ENCODE data around the gene TTLL9.

Gene TTLL9

DNA sequence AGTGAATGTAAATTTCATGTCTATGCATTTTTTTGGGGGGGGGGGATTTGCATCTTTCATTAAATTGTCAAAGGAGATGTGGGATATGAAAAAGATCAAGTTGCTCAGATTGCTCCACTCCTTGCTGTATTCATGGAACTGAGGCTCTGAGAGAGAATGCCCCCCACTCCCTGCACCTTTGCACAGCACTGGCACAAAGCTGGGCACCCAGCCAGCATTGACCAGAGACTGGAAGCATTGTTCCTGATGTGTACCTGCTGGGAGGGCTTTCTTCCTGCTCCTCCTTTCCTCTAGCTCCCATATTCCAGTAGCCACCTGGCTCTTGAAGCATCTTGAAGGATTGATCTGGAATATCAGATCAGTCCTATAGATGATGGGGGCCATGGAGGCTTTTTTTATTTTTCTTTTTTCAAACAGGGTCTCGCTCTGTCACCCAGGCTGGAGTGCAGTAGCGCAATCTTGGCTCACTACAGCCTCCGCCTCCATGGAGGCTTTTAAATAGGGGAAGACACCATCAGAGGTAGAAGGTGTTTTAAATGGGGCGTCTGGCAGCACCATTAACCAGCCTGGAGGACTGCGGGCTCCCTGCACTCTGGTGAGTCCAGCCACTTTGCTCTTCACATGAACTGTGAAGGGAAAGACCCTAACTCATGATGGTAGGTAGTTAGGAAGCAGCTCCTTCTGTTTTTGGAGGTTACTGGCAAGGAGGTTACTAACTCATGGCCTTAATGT is 11.0 kb upstream of the TTLL9 start:
- no peak for DNase-seq (ENCODE audit: low read depth)

DNA sequence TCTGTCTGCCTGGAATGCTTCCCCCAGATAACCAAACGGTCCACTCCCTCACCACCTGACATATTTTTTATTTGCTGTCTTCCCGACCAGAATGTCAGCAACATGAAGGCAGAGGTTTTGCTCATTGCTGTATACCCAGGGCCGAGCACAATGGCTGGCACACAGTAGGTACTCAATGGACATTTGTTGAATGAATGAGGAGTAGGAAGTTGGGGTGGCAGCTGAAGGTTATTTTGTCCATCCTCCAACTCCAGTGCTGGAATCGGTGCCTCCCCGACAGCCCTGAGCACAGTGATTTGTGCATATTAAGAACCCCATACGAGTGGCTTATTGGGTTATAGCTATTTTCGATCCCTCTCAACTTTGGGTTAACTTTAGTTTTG is 10.4 kb upstream of the TTLL9 start:
- DNase-seq (ENCODE audit: low read depth) = no peak

DNA sequence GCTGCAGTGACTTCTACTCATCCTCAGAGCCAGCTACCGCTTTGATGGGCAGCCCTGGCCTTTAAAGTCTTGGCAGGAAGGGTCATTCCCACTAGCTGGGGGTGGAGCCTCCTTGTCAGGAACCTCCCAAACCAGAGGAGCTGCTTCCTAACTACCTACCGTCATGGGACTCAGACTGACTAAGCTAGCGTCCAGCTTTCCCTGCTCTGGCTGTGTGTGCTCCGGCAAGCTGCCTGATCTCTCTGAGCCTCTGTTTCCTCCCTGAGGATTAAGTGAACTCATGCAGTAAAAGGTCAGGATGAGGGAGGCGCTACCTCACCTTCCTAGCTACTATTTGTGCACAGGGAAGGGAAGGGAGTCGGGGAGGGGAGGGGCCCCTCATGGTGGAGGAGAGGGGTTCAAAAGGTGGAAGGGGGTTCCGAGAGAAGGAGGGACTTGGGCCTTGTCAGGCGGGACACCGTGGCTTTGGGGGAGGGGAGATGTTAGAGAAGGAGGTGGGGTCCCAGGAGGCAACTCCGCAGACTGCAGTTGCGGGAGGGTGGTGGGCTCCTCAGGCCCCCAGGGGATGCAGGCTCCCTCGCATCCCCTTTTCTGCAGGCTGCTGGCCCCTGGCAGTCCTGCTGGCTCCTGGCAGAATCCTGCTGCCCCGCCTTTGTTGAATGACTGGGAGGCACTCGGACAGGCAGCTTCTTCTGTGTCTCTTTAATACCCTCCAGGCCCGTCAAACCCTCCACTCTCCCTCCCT is 9.9 kb upstream of the TTLL9 start:
- DNase-seq (ENCODE audit: low read depth) = no peak

DNA sequence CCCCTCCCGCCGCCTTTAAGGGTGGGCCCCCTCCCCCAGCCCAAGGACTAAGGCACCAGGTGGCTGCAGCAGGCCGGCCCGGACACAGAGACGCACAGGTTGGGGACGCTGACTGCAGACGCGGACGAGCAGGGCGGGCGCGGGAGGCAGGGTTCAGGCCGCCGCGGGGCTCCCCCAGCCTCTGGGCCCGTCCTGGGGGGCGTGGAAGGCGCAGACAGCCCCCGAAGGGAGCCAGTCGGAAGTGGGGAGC is 9.4 kb upstream of the TTLL9 start:
- DNase-seq (ENCODE audit: low read depth) = no peak

DNA sequence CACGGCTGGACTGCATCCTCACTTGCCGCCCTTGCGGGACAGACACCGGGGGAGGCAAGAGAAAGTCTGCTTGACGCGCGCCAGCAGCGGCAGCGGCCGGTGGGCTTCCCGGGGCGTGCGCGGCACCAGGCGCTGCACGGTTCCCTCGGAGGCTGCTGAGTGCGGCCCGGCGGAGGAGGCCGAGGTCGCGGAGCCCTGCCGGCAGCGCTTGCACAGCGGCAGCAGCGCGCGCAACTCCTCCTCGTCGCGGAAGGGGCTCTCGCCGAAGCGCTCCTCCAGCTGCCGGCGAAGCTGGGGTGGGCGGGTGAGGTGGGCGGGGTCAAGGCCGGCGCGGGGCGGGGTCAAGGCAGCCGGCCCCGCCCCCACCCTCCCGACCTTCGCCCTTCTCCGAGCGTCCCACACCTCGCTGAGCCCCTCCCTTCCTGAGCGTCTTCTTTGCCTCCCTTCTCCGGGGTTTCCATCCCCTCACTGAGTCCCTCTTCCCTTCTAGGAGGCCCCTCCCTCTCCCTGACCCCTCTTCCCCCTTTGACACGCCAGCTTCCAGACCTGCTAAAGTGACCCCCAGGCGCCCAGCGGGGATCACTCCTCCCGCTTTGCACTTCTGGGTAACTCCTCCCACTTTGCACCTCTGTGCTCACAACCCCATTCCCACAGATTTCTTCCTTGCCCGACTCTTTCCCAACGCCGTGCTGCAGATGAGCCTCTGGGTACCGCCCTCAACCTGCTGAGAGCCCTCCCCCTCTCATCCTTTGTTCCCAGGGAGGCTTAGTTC is 8.9 kb upstream of the TTLL9 start:
- peak; percentile 48 for DNase-seq (ENCODE audit: low read depth)

DNA sequence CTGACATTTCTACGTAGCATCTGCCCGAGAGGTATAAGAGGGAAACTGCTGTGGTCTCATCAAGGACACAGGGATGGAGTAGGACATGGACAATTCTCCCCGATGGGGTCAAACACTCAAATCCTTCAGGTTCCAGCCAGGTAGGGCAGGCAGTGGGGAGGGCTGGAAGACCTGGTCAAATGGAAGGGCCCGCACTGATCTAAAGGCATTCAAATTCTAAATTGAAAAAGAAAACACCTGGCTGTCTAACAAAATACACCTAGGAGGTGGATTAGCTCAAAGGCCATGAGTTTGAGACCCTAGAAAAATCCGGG is 8.3 kb upstream of the TTLL9 start:
- no peak for DNase-seq (ENCODE audit: low read depth)

DNA sequence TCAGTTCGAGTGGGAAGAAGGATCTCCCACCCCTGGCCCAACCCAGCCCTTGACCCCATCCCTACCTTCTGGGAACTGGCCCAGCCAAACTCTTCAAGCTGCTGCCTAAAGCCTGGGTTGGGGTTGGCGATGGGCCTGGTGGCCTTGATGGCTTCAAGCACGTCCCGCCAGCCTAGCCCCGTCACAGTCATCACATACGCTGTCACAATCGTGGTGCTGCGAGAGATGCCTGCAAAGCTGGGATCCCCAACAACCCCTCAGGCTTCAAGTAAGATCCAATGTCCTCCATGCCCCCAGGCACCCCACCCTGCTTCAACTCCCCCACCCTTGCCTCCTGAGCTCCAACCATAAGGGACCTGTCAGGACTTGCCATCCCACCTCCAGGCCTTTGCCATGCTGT is 7.9 kb upstream of the TTLL9 start:
- DNase-seq (ENCODE audit: low read depth) = no peak

DNA sequence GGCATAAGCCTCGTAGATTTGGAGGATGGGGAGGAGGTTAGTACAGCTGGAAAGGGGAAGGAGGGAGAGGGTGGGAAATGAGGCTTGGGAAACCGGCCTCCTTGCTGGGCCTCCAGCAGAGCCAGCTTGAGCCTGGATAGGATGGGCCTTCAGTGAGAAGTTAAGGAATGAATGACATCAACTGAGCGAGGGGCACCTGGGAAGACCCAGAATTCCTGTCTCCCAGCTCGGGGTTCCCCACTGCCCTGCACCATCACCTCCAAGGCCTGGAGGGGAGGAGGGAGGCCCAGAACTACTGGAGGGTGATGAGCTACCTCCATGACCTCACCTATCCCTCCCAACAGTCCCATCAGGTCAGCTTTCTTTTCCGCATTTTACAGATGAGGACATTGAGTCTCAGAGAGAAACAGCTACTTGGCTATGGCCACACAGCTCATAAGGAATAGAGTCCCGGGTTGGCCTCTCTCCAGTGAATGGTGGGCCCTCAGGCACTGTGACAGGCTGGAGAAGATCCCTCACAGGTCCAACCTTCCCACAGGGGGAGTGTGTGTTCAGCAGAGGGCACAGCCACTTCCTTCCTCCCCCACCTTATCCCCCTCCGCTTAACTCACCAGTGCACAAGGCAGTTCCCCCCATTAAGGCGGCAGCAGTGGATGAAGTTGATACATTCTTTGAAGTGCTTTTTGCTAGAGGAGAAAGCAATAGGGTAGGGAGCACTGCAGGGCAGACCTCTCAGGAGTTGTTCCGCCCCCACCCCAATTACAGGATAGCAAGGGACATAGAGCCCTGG is 6.9 kb upstream of the TTLL9 start:
- DNase-seq (ENCODE audit: low read depth) = no peak

DNA sequence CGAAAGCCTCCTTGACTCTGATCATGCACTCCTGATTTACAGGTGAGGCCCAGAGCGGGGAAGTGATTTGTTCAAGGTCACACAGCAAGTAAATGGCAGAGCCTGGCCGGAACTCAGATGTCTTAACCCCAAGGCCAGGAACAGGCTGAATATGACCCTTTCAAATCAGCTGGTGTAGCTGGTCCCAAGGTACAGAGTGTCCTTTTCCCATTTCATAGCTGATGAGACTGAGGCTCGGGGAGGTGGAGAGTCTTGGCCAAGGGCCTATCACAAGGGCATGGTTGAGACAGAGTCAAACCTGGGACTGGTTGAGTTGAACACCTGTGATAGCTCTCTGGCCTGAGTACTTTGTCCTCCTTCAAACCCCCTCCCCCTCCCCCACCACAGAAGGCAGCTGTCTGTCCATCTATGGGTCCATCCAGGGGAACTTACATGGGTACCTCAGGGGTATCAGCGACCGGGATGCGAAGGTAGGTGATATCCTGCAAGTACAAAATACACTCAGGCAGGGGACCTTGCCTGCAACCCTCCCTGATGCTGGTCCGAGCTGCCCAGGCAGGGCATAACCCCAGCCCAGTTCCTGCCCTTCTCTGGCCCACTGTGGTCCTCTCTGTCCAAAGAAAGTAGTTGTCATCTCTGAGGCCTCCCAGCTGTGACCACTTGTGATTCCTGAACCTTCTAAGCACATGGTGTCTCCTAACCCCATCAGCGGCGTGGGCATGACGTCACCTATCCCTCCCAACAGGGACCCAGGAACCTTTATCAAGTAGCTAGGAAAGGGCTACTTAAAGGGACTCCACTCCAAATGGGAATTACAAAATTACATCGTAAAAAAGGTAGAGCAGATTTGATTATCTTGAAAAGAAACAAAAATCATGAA is 5.7 kb upstream of the TTLL9 start:
- DNase-seq (ENCODE audit: low read depth) = no peak

DNA sequence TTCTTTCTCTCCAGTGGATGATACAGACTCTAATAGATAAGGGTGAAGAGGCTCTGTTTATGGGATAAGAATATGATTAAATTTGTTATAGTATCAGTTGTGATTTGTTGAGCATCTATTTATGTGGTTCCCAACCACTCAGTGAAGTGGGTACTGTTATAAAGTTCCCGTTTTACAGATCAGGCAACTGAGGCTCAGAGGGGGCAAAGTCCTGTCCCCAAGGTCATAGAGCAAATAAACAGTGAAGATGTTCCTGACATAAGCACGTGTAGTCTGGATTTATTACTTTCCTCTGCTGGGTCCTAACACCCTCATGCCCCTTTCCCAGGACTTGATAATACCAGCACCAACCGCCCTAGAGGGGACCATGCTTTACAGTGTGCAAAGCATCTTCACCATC is 4.2 kb upstream of the TTLL9 start:
- DNase-seq (ENCODE audit: low read depth) = no peak

DNA sequence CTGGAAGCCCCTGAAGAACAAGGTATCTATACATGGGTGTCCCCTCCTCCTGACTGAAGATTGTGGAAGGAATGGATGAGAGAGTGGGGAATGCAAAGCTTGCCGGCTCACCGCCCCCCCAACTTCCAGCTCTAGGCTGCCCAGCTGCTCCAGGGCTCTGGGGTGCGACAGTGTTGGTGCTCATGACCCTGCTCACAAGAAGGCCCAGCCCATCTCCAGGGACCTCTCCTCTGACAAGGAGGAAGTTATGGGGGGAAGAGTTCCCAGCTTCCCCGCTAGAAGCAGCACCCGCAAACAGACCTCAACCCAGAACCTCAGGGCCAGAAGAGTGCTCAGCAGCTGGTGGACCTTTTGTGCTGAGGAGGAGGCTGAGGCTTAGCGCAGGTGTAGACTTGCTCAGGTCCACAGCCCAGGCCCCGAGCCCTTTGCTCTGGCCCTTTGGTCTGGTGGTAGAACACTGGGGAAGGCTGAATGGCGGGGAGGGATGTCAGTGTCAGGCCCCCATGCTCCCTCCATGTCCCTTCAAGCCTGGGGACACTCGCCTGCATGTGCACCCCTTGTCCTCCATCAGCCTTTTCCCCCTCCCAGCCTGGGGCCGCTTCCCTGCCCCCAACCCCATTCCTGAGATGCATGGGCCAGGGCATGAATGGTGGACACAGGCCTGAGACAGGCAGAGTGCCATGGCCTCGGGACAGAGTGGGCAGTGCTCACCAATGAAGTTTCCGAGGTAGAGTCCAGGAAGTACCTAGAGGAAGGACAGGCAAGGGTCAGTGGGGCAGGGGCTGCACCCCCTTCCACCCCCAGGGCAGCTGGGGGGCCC is 1.4 kb upstream of the TTLL9 start:
- DNase-seq (ENCODE audit: low read depth) = no peak

DNA sequence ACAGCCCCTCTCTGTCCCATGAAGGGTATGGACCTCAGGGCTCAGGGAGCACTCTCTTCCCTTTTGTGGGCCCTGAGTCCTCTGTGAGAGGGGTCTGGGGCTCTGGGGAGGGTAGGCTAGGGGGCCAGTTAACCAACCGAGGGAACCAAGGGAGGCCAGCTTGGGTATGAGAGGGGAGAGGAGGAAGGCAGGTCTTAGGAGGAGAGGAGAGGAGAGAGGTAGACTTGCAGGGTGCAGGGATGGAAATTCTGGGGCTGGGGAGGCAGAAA is 827 bp upstream of the TTLL9 start:
- DNase-seq (ENCODE audit: low read depth) = no peak

DNA sequence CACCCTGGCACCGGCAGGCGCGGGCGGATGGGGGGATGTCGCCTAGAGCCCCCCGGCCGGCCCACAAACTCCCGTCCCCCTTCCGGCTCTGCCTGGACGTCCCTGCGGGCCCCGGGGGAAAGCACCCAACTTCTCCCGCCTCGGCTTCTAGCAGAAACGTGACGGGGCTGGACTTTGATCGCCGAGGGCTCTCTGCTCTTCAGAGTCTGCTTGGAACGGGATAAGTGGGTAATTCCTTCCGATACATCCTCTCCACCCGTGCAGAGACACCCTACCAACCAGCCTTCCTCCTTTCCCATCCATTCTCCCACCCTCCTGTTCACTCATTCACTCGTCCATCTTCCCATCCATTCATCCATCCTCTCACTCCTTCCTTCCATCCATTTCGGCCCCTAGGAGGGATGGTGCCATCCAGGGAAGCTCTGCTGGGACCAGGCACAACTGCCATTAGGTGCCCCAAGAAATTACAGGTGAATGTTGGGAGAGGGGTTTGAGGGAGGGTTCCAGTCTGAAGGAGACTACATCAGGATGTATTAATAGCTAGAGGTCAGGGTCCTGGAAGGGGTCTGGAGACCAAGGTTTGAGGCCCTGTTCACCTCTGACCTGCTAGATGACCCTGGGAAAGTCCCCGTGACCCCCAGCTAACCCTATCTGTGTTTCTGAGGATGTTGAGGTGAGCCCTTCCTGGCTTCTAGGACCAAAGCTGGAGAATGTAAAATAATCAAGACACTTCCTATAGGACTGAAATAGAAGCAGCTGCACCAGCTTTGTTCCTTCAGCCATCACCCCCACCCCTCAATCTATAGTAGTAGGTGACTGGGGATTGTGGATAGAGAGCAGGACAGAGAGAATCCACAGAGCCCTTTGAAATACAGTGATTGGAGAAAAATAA is 538 bp downstream of the TTLL9 start:
- no peak for DNase-seq (ENCODE audit: low read depth)

DNA sequence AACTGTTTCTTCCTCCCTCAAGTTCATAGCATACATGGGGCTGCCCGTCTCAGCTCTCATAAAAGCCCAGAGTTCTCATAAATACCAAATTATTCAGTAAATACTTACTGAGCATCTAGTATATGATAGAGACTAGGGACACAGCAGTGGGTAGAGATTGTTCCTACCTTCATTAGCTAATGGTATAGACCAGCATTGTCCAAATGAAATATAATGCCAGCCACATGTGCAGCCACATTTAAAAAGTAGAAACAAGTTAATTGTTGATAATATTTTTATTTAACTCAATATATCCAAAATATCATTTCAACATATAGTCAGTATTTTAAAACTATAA is 1.2 kb downstream of the TTLL9 start:
- DNase-seq (ENCODE audit: low read depth) = no peak

DNA sequence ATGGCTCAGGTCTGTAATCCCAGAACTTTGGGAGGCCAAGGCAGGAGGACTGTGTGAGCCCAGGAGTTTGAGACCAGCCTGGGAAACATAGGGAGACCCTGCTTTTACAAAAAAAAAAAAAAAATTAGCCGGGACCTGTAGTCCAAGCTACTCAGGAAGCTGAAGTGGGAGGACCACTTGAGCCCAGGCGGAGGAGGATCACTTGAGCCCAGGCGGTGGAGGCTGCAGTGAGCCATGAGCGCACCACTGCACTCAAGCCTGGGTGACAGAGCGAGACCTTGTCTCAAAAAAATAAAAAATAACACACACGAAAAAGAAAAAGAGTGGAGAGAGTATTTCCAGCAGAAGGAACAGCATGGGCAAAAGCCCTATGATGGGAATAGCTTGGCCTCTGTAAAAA is 2.0 kb downstream of the TTLL9 start:
- no peak for DNase-seq (ENCODE audit: low read depth)

DNA sequence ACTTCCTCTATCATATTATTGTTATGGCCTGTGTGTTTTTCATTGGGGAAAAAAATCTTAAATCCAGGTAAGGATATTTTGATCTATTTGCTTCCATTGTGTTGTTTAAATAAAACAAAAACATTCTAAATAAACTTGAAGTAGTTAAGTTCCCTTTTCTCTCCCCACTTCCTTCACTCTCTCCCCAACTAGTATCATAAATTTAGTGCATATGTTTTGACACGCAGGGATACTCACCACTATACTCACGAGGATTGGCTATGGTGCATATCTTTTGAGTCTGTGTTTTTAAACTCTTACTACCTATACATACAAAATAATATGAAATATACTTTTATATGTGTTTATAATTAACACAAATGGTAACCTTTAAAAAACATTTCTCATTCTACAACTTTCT is 5.2 kb downstream of the TTLL9 start:
- no peak for DNase-seq (ENCODE audit: low read depth)

DNA sequence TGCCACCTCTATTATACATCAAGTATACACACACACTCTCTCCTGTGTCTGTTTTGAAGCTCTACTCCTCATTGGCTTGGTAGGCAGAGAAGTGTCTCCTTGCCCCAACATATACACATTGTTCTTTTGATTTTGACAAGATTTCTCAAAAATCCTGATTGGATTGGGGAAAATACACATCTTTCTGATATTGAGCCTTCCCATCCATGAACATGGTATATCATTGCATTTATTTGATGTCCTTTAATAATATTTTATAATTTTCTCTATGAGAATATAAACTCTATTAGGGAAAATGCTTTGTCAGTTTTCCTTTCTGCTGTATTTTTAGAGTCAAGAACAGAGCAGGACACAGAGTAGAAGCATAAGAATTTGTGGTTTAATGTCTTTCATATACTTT is 7.2 kb downstream of the TTLL9 start:
- no peak for DNase-seq (ENCODE audit: low read depth)

DNA sequence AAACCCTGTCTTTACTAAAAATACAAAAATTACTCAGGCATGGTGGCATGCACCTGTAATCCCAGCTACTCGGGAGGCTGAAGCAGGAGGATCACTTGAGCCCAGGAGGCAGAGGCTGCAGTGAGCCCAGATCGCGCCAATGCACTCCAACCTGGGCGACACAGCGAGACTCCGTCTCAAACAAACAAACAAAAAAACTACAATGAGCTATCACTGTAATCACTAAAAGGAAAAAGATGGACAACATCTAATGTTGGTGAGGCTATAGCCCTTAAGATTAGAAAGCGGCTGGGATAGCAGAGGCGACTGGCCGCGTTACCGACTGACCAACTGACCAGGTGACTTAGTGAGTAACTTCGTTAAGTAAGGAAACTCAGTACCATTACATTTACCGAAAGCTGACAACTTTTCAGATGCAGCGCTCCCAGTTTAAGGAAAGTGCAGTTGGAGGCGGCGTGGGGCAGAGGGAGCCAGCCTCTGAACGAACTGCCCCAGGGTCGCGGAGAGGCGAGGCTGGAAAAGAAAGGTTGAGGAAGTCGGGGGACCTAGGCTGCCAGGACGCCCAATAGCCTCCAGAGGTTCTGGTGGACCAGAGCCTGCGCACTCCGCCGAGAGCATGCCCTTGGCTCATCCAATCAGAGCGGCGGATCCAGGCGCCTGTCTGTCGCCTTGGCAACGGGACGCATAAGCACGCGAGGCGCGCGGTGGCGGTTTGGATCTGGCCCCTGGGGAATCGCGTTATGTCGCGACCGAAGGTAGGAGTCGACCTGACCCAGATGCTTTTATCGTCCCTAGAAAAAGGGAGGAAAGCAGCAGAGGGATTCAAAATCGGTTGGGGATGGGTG is 8.9 kb downstream of the TTLL9 start:
- DNase-seq (ENCODE audit: low read depth) = peak; percentile 72

DNA sequence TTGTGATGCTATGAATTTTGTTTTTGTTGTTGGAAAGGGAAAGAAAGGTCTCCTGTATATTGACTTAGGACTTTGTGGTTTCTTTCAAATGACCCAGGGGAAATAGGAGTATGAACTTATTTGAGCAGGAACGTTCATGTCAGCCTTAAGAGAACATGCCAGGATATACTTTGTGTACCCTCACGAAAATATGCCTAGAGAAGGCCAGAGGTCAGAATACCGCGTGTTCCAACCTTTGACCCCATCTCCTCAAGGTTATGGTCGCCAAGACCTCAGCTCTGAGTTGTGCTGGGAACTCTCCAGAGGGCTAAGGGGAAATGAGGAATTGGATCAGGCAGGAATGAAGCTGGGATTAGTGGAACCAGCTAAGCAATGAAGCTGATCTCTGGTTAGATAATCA is 11.5 kb downstream of the TTLL9 start:
- no peak for DNase-seq (ENCODE audit: low read depth)

All from T follicular helper cell (primary cell).